ENCODE results near the gene ILF2.
A peak's percentile ranks its signal among the peaks of the same experiment; 100 is the strongest.

Gene ILF2

GRCh38 chr1:153626477-153626903 lies 44.3 kb downstream of the ILF2 start:
- DNase-seq: no peak

GRCh38 chr1:153624965-153625611 lies 45.7 kb downstream of the ILF2 start:
- DNase-seq: no peak

- DNase-seq: no peak
Measured at GRCh38 chr1:153623101-153623500, 47.7 kb downstream of the ILF2 start.

- DNase-seq: no peak
Measured at GRCh38 chr1:153619171-153619570, 51.6 kb downstream of the ILF2 start.

GRCh38 chr1:153617663-153618062 lies 53.1 kb downstream of the ILF2 start:
- DNase-seq: peak; percentile 80

- no peak for DNase-seq
Measured at GRCh38 chr1:153616917-153617311, 53.9 kb downstream of the ILF2 start.

GRCh38 chr1:153616144-153616916 lies 54.5 kb downstream of the ILF2 start, which contains the start of gene S100A14:
Gene S100A14 (minus strand): TSS chr1:153616325. CDS start chr1:153615858, 467 bp downstream.
- peak; percentile 74 for DNase-seq

- DNase-seq: no peak
Measured at GRCh38 chr1:153615406-153615805, 55.4 kb downstream of the ILF2 start.

- DNase-seq: no peak
Measured at GRCh38 chr1:153614906-153615305, 55.9 kb downstream of the ILF2 start.

GRCh38 chr1:153614189-153614900 lies 56.4 kb downstream of the ILF2 start:
- DNase-seq: no peak

GRCh38 chr1:153613406-153613805 lies 57.4 kb downstream of the ILF2 start:
- DNase-seq: no peak

- peak; percentile 83 for DNase-seq
Measured at GRCh38 chr1:153612755-153613331, 58.0 kb downstream of the ILF2 start, which contains the start of gene S100A16. Gene S100A16 (minus strand): TSS chr1:153613137. CDS start chr1:153608151, 4,986 bp downstream.

- no peak for DNase-seq
Measured at GRCh38 chr1:153612111-153612754, 58.6 kb downstream of the ILF2 start.
